K562 (cell line): ENCODE data around the gene DHRS13. TPM values are rescaled to one million over a fixed set of nuclear protein-coding genes. Genes with fewer than 3 reads are reported as not detected.

Experiments
- BACH1 ChIP-seq: fragments of 200-800 bp; sonication (Bioruptor generic); IDR thresholded peaks from 2 replicates; pipeline ENCODE4 v1.6.1; 2016; ENCODE audit warnings: missing genetic modification characterization, missing compliant biosample characterization
- BRD9 ChIP-seq: fragments of 450-650 bp; IDR thresholded peaks from 2 replicates; pipeline ENCODE4 v1.6.1; 2018; ENCODE audit warnings: low read depth; ENCODE audit not compliant: partially characterized antibody
- CREB5 ChIP-seq: fragments of 250-450 bp; sonication (Bioruptor Pico); IDR thresholded peaks from 2 replicates; pipeline ENCODE4 v1.5.0; 2020; ENCODE audit warnings: mild to moderate bottlenecking
- FOXP1 ChIP-seq: sonication (generic); formaldehyde crosslinking; IDR thresholded peaks from 2 replicates; pipeline ENCODE4 v1.8.0; 2022; ENCODE audit warnings: mild to moderate bottlenecking, missing genetic modification reagents
- HNRNPH1 ChIP-seq: fragments of 200-400 bp; formaldehyde crosslinking; optimal IDR thresholded peaks from 2 replicates; pipeline ENCODE3; 2017; ENCODE audit warnings: low read depth, mild to moderate bottlenecking, low read length, moderate library complexity
- MITF ChIP-seq: IDR thresholded peaks from 2 replicates; pipeline ENCODE4 v1.6.1; 2014; ENCODE audit warnings: antibody characterized with exemption
- RFX1 ChIP-seq: fragments of 450-650 bp; IDR thresholded peaks from 2 replicates; pipeline ENCODE4 v1.6.1; 2016; ENCODE audit warnings: mild to moderate bottlenecking, moderate library complexity
- ZBTB2 ChIP-seq: fragments of 450-650 bp; IDR thresholded peaks from 2 replicates; pipeline ENCODE4 v1.6.1; 2016; ENCODE audit warnings: antibody characterized with exemption
- ZBTB49 ChIP-seq: sonication (generic); formaldehyde crosslinking; IDR thresholded peaks from 2 replicates; pipeline ENCODE4 v1.8.0; 2022; ENCODE audit warnings: missing genetic modification reagents, mild to moderate bottlenecking, borderline replicate concordance
- ZHX1 ChIP-seq: fragments of 150-350 bp; conservative IDR thresholded peaks from 2 replicates; pipeline ENCODE4 v1.6.1; 2014; ENCODE audit warnings: low read length
- ZNF274 ChIP-seq: IDR thresholded peaks from 2 replicates; pipeline ENCODE4 v1.6.1; 2011; ENCODE audit warnings: low read depth, mild to moderate bottlenecking, low read length, moderate library complexity, borderline replicate concordance
- ZNF584 ChIP-seq: fragments of 200-800 bp; sonication (Bioruptor generic); IDR thresholded peaks from 2 replicates; pipeline ENCODE4 v1.6.1; 2016; ENCODE audit warnings: low read depth, mild to moderate bottlenecking, missing genetic modification characterization, missing compliant biosample characterization
- polyA plus RNA-seq, 8 experiments: library from polyadenylated mRNA; depleted of rRNA in 4 of 8; stranded (reverse) in 5 of 8; unstranded in 3 of 8; fragments of >200 nt; fragmentation: Nextera tagmentation in 2 of 8; fragmentation: Illumina TruSeq in 1 of 8; extraction: Ambion mirVana in 2 of 8; extraction: Trizol in 1 of 8; gene quantifications; 2 replicates each; pipeline versions ENCODE4 v1.2.1 to v1.2.3, GENCODE V29; 2011 to 2014; ENCODE audit warnings: inconsistent platforms in 1 of 8, missing spikeins in 1 of 8
- total RNA-seq, 7 experiments: library from RNA; depleted of rRNA in 6 of 7; stranded (reverse); fragments of >200 nt in 6 of 7; fragmentation: Illumina TruSeq in 2 of 7; extraction: Trizol in 2 of 7; gene quantifications; 2 replicates each; pipeline versions ENCODE4 v1.2.1 to v1.2.3, GENCODE V29; 2011 to 2021; ENCODE audit warnings: low replicate concordance in 1 of 7

The DHRS13 gene
- total and polyA plus RNA-seq, 9 of the 15 experiments (the other 6 are each of a cell fraction or from before 2014, with no cell fraction given): 0.32 to 52.3 (median 34.3) TPM; not detected in 1

GRCh38 chr17:28902819-28903545 lies at the start of gene DHRS13 (continued):
- TF ChIP-seq ZHX1 (no peak), ZBTB49 (CRISPR knock-in tag) (no peak), BRD9 (no peak), RFX1 (no peak), HNRNPH1 (no peak), BACH1 (tag) (no peak), FOXP1 (CRISPR knock-in tag) (peak; percentile 82; the same call in 1 of the 2 replicates), ZBTB2 (peak; percentile 69; the same call in 1 of the 2 replicates), MITF (no peak; the same call in 1 of the 2 replicates), CREB5 (CRISPR knock-in tag) (no peak), ZNF274 (no peak), ZNF584 (CRISPR knock-in tag) (0 out of 2 replicates have a peak, but pooled peaks have one; percentile 26)
